Uterine smooth muscle cell (primary cell): ENCODE data around the gene TTC21B. TPM values are rescaled to one million over a fixed set of nuclear protein-coding genes. Genes with fewer than 3 reads are reported as not detected.

Experiments used
- total RNA-seq: library from RNA; depleted of rRNA; stranded (reverse); fragments of >200 nt; gene quantifications from 2 replicates; pipeline ENCODE4 v1.2.3, GENCODE V29; 2014

TTC21B gene
- 31.0 and 36.9 TPM in 2 replicates for total RNA-seq

GRCh38 chr2:165953655-165954606 is at the start of gene TTC21B:
Gene TTC21B (minus strand): TSS chr2:165953776. CDS start chr2:165953705, 71 bp downstream.

Other genes with a start within 250 kb of the TTC21B start
- 0.87 and 0.89 TPM in 2 replicates for gene GALNT3, start 159.5 kb downstream of the TTC21B start, total RNA-seq
- 0.11 and 0.75 TPM in 2 replicates for gene SCN1A, start 174.2 kb upstream of the TTC21B start, total RNA-seq